Neural cell (in vitro differentiated cells): ENCODE data around the gene EPOP.

Experiments used
- EZH2 ChIP-seq: fragments of 200-600, 300-800 bp; shearing (Covaris generic), sonication (generic); IDR thresholded peaks from 2 replicates; pipeline ENCODE4 v1.6.1; 2014; ENCODE audit warnings: antibody characterized with exemption, low read length, borderline replicate concordance, mild to moderate bottlenecking; ENCODE audit not compliant: insufficient read depth, poor library complexity, severe bottlenecking
- POLR2AphosphoS5 ChIP-seq: IDR thresholded peaks from 2 replicates; pipeline ENCODE4 v1.6.1; 2012
- TF ChIP-seq, protein P1 (sequence below): fragments of 450-650 bp; IDR thresholded peaks from 2 replicates; pipeline ENCODE4 v1.5.1; 2014; ENCODE audit warnings: antibody characterized with exemption, mild to moderate bottlenecking, moderate library complexity; ENCODE audit not compliant: poor library complexity, severe bottlenecking
- TF ChIP-seq, protein P2 (sequence below): IDR thresholded peaks from 2 replicates; pipeline ENCODE4 v1.6.1; 2012; ENCODE audit warnings: borderline replicate concordance

DNA sequence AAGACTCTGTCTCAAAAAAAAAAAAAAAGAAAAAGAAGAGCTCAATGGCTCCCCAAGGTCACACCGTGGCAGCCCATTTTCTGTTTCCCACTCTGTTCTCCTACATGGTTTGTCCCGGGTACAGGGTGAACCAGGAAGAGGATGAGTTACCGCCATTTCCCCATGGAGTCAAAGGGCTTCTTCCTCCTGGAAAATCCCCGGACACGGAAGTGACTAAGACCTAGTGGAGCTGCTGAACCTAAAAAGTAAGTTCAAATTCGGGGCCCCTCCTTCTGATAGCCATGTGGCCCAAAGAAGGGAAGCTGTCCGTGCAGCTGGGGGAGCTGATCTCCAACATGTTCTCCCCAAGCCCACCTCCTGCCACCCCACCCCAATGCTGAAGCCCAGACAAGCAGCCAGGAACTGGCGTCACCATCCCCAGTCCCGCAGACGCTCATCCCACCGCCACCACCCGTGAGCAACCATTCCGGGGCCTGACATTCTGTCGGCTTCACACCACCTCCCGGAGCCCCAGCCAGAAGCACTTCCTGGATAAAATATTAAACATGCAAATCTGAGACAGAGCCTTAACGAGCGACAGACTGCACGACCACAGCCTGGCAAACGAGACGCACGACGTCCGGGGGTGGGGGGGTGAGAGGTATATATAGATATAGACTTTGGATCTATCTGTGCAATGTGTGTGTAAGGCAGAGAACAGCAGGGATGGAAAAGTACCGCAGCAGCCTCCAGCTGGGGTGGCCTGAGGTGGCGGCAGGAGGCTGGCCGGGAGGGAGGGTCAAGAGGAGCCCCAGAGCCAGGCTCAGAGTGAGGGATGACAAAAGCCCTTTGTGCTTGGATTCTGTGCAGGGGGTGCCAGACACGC is 17.6 kb downstream of the EPOP start:
- TF ChIP-seq EZH2 (no peak), POLR2AphosphoS5 (no peak)
- TF ChIP-seq, protein P1, sequence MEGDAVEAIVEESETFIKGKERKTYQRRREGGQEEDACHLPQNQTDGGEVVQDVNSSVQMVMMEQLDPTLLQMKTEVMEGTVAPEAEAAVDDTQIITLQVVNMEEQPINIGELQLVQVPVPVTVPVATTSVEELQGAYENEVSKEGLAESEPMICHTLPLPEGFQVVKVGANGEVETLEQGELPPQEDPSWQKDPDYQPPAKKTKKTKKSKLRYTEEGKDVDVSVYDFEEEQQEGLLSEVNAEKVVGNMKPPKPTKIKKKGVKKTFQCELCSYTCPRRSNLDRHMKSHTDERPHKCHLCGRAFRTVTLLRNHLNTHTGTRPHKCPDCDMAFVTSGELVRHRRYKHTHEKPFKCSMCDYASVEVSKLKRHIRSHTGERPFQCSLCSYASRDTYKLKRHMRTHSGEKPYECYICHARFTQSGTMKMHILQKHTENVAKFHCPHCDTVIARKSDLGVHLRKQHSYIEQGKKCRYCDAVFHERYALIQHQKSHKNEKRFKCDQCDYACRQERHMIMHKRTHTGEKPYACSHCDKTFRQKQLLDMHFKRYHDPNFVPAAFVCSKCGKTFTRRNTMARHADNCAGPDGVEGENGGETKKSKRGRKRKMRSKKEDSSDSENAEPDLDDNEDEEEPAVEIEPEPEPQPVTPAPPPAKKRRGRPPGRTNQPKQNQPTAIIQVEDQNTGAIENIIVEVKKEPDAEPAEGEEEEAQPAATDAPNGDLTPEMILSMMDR: no peak
- TF ChIP-seq, protein P2, sequence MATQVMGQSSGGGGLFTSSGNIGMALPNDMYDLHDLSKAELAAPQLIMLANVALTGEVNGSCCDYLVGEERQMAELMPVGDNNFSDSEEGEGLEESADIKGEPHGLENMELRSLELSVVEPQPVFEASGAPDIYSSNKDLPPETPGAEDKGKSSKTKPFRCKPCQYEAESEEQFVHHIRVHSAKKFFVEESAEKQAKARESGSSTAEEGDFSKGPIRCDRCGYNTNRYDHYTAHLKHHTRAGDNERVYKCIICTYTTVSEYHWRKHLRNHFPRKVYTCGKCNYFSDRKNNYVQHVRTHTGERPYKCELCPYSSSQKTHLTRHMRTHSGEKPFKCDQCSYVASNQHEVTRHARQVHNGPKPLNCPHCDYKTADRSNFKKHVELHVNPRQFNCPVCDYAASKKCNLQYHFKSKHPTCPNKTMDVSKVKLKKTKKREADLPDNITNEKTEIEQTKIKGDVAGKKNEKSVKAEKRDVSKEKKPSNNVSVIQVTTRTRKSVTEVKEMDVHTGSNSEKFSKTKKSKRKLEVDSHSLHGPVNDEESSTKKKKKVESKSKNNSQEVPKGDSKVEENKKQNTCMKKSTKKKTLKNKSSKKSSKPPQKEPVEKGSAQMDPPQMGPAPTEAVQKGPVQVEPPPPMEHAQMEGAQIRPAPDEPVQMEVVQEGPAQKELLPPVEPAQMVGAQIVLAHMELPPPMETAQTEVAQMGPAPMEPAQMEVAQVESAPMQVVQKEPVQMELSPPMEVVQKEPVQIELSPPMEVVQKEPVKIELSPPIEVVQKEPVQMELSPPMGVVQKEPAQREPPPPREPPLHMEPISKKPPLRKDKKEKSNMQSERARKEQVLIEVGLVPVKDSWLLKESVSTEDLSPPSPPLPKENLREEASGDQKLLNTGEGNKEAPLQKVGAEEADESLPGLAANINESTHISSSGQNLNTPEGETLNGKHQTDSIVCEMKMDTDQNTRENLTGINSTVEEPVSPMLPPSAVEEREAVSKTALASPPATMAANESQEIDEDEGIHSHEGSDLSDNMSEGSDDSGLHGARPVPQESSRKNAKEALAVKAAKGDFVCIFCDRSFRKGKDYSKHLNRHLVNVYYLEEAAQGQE: no peak
